GM12865 (cell line): Measurements from ENCODE around the gene PROSER1.

Experiments
- DNase-seq: peaks from one replicate; pipeline ENCODE4 v3.0.0; 2010; ENCODE audit warnings: low read depth
- H3K4me3 ChIP-seq: 2 replicates; pipeline ENCODE4 v1.5.1; 2011; ENCODE audit warnings: mild to moderate bottlenecking, low read depth, low read length, control low read depth
- CTCF ChIP-seq: IDR thresholded peaks from 2 replicates; pipeline ENCODE4 v1.5.1; 2011; ENCODE audit warnings: low read length, control low read depth, low read depth, inconsistent platforms; ENCODE audit not compliant: insufficient read depth; ENCODE audit errors: missing control alignments

The PROSER1 gene

GRCh38 chr13:38965281-38965680 is 72.6 kb downstream of the PROSER1 start:
- no peak for DNase-seq
- TF ChIP-seq CTCF, result no peak
- no peak overlapping the region for H3K4me3 ChIP-seq

- DNase-seq, result no peak
- H3K4me3 ChIP-seq, result no peak overlapping the region
- no peak for TF ChIP-seq CTCF
Measured at GRCh38 chr13:38960175-38960574, 77.7 kb downstream of the PROSER1 start.
